Esophagus squamous epithelium (tissue), 4 donors: ENCODE results near the gene DUSP5.

Source experiments
- POLR2A ChIP-seq, 4 donors: fragments of 450-650 bp; IDR thresholded peaks; one replicate each; pipeline ENCODE4 v1.6.1; 2017; ENCODE audit warnings: antibody characterized with exemption in 4 of 4, mild to moderate bottlenecking in 4 of 4, moderate library complexity in 3 of 4
- TF ChIP-seq, protein P1 (sequence below), 6 experiments: fragments of 450-650 bp in 4 of 6; fragments of 200-600 bp in 2 of 6; sonication (generic) in 2 of 6; IDR thresholded peaks; one replicate each; pipeline ENCODE4 v1.5.1; 2016 to 2019; ENCODE audit warnings: antibody characterized with exemption in 6 of 6, mild to moderate bottlenecking in 4 of 6, moderate library complexity in 4 of 6

DNA sequence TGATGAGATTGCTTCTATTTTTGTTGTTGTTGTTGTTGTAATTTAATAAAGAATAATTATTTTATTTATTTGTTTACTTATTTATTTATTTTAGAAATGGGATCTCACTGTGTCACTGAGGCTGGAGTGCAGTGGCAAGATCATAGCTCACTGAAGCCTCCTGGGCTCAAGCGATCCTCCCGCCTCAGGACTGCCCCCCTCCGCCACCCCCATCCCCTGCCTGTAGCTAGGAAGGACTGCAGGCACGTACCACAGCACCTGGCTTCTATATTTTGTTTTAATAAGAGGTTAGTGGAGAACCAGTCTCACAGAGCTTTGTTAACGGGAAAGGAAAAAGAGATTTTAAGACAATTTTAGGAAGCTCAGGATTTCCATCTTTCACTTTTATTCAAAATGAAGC lies 50.3 kb downstream of the DUSP5 start:
- no peak for TF ChIP-seq POLR2A (IDR thresholded peaks at IDR 0.05)
- TF ChIP-seq, protein P1, sequence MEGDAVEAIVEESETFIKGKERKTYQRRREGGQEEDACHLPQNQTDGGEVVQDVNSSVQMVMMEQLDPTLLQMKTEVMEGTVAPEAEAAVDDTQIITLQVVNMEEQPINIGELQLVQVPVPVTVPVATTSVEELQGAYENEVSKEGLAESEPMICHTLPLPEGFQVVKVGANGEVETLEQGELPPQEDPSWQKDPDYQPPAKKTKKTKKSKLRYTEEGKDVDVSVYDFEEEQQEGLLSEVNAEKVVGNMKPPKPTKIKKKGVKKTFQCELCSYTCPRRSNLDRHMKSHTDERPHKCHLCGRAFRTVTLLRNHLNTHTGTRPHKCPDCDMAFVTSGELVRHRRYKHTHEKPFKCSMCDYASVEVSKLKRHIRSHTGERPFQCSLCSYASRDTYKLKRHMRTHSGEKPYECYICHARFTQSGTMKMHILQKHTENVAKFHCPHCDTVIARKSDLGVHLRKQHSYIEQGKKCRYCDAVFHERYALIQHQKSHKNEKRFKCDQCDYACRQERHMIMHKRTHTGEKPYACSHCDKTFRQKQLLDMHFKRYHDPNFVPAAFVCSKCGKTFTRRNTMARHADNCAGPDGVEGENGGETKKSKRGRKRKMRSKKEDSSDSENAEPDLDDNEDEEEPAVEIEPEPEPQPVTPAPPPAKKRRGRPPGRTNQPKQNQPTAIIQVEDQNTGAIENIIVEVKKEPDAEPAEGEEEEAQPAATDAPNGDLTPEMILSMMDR (IDR thresholded peaks at IDR 0.05) = no peak
